SH-SY5Y (cell line): ENCODE data around the gene GBGT1.

Source experiments
- GATA2 ChIP-seq: IDR thresholded peaks from 2 replicates; pipeline ENCODE4 v1.6.1; 2011; ENCODE audit warnings: mild to moderate bottlenecking, low read depth, low read length
- GATA3 ChIP-seq: IDR thresholded peaks from 2 replicates; pipeline ENCODE4 v1.6.1; 2011; ENCODE audit warnings: low read depth, mild to moderate bottlenecking, low read length, moderate library complexity

The GBGT1 gene

DNA sequence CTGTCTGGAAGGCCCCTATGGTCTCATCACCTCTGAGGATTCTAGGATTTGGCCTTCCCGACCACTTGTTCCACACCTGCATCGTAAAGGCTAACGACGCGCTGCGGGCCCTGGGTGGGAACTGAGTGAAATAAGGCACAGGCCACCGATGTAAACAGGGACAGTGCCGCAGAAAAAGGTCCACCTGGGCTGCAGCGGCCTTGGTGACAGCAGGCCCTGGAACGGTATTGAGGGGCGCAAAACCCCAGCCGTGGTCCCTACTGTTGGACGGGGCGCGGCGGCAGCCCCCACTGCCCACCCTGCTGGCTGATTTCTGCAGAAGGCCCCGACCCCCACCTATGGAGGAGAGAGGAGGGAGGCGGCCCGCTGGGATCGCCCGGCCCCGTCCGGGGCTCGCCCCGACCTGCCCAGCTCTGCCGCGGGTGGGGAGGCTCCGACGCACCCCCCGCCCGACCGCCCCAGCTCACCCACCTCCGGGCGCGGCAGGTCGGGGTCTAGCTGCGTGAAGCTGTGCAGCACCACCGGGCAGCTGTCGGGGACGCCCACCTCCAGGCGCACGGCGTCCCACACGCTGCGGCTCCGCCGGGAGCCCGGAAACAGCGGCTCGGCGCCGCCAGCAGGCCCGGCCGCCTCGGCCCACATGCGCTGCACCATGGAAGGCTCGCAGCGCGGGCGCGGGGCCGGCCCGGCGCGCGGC, 43.1 kb downstream of the GBGT1 start:
- TF ChIP-seq GATA3 (no peak), GATA2 (no peak)

DNA sequence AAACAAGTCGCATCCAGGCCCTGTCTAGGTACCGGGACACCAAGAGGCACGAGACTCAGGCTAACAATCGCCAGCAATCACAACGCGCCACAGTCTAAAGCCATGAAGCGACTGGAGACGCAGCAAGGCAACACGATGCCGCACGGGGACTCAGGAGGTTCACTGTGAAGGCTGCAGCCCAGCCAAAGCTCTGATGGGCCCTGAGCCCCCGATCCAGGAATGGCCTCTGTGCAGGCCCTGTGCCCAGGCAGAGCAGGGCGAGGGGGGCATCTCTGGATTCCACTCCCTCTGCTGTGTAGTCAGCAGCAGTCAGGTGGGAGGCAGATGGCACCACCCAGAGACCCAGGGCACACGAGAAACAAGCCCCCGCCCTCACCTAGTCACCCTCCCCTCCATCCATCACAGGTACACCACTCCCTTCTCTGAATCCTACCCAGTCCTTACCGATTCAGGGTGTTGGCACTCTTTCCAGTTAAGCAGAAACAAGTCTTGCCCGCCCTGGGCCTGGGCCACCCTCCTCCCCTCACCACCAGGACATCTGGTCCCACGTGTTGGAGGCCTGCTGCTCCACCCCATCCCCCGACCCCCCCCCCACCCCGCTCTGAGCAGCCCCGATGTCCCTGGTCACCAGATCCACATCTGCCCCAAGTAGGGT, 43.7 kb downstream of the GBGT1 start:
- TF ChIP-seq GATA3 = no peak
- no peak for TF ChIP-seq GATA2

DNA sequence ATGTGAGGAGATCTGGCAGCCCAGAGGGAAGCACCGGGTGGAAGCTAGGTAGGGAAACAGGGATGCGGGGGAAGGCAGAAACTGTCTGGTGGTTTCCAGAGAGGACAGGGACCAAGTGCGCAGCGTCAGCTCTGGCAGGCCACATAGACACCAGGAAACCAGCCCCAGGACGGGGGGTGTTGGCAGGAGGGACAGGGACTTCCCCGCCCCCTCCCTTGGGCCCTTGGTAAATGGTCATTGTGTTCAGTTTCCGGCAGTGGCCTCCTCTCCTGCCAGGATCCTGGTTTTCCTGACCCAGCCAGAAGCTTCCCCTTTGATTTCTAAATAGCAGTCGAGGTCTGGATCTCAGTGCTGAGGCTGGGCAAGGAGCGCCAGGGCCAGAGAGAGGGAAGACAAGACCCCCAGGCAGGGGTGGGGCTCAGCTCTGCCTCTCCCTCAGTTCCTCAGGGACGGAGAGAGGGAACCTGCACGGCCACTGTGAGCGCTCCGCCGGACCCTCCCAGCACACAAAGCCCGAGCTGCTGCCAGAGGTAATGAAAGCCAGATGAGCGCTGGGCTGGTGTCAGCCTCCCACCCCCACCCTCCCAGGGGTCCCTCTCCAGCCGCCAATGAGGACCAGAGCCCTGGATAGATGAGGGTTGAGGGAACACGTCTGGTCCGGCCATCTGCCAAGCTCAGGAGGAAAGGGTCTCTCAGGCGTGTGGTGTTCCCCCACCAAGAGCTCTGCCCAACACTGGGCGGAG, 44.4 kb downstream of the GBGT1 start:
- TF ChIP-seq GATA3 (no peak), GATA2 (peak; percentile 35; the same call in 1 of the 2 replicates)

DNA sequence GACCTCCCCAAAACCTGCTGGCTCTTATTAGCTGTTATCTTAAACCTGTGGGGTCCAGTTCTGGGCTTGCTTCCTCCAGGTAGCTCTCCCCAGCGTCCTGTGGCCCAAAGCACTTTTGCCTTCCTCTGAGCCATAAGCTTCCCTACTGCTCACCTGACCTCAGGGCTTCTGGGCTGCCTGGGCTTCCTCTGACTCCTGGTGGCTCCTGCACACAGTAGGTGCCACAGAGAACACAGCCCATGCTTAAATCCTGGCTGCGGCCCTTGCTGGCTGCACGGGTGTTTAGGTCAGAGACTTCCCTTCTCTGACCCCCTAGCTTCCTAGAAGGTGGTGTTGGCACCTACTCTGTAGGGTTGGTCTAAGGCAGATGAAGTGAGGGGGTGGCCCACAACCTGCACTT, 45.1 kb downstream of the GBGT1 start:
- no peak for TF ChIP-seq GATA3

DNA sequence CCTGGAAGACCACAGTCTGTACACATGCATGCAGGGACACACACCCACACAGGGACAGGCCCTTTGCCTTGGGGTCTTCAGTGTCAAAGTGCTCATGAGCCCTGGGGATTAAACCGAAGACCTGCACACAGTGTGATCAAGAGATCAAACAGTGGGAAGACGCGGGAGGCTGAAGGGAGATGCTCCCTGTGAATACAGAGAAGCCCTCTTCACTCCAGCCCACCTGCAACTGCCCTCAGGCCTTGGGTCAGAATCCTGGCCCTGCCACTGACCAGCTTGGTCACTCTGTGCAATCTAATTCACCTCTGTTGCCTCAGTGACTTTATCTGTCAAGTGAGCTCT, 45.6 kb downstream of the GBGT1 start:
- no peak for TF ChIP-seq GATA3

DNA sequence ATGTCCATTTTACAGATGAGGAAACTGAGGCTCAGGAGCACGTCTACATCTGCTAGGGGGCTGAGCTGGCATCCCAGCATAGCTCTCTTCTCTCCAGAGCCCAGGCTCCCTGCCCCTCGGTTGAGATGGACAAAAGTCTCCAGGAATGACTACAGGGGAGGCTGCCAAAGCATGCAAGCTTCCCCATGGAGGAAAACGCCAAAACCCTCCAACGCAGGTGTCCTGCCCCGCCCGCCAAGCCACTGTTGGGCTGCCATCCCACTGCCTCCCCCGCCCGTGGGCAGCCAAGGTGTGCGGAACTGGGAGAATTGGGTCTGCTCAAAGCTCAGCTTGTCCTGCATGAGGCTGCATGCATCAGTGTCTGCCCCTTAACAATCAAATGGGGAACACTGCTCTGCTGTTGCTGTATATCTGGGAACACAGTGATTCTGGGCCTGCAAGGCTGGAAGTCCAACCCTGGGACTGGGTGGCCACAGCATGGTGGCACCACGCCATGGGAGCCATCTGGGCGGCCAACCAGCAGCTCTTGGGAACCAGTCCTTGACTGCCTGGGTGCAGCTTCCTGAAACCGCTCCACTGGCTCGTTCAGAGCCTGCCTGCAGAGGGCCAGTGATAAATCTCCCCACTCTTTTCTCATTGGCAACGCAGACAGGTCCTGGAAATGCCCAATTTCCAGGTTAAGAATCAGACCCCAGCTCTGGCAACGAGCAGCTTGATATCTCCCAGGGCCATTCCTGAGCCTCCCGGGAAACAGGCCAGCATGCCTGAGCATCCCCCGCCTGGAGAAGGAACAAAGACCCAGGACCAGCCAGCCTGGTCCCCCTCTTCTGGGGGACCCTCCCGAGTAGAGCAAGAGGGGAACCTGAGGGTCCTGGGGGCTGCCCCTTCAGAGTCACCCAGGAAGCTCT, 46.2 kb downstream of the GBGT1 start:
- no peak for TF ChIP-seq GATA2
- no peak for TF ChIP-seq GATA3

DNA sequence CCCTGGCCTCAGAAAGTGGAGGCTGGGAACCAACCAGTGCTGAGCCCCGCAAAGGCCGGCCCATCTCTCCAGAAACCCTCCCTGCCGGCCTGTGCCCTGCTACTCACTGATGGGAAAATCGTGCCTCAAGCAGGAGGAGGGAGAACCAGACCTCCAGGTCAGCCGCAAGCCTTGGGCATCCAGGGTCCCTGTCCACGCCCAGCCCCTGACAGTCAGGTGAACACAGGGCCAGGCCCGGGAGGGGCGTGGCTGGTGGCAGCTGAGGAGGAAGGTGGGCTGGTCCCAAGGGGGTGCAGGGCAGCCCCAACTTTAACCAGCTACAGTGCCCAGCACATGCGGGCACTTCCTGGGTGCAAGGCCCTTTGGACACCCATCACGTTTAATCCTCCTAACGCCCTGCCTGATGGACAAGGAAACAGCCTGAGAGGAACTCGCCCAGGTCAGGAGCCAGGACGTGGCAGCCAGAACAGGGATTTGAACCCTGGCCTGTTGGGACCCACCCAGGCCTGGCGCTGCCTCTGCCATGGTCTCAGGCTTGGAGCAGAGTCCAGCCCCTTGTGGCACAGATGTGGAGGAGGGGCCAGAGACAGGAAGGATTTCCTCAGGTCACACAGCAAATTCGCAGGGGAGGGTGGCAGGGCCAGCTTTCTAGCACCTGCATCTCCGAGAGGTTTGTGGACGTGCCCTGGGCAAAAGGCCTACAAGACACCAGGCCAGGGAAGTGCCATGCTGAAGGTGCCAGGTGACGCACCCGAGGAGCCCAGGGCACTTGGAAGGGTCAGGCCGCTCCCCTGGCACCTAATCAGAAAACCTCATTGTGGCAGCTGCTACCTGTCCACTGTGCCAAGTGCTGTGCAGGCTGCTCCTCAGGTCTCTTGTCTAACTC, 47.1 kb downstream of the GBGT1 start:
- TF ChIP-seq GATA3 (no peak), GATA2 (no peak)

DNA sequence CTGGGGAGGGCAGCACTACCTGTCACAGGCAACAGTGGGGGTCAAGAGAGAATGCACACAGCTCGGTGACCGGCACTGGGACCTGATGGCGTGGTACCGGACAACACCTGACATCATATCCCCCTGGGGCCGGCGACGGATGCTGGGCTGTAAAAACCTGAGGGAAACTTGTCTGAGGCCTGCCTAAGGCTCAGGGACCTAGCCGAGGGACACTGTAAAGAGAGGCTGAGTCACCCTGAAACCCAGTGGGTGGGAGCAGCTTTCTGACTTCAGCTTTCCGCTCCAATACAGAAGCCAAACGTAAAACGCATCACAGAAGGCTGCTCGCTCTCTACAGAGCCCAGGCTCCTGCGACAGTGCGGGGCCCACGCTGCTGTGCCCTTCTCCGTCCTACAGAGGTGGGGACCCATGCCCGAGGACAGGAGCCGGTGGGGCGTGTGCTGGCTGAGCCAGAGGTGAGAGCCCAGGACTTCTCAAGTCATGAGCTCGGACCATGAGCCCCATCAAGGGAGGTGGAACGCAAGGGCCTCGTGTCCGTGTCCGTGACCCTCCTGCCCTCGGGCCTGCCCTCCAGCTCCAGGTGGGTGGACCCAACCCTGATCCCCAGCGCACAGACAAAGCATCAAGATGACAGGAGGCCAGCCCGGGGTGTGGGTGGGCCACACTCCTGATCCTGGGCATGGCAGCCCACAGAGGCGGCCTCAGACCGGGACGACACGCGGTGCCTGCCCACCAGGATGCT, 47.9 kb downstream of the GBGT1 start:
- TF ChIP-seq GATA3 (no peak), GATA2 (no peak)

DNA sequence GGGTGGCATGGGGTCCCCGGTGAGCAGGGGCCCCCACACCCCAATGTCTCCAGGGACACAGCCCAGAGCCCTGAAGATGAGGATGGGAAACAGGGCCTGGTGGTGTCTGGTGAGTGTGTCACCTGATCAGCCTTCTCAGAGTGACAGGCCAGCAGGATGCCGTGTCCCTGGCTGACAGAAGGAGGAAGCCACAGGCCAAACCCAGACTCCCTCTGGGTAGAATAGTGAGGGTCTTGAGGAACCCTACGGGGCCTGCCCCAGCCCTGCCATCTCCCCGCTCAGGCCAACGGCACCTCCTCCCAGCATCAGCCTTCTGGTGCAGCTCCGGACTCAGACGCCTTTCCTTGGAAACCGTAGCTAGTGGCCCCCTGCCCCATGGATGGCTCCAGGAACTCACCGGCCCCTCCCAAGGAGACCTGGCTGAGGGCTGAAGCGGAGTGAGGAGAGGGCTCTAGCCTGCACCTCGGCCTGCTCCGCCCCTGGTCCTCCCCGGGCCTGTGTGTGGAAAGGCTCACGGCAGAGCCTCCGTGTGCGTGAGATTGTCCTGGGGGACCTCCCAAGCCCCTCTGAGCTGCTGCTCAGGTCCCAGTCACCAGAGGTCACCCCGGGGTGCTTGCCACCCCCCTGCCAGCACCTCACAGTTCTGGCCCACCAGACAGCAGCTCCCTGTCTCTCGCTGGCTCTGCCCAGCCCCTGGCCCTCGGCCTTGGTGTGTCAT, 48.7 kb downstream of the GBGT1 start:
- TF ChIP-seq GATA3 = no peak
- no peak for TF ChIP-seq GATA2

DNA sequence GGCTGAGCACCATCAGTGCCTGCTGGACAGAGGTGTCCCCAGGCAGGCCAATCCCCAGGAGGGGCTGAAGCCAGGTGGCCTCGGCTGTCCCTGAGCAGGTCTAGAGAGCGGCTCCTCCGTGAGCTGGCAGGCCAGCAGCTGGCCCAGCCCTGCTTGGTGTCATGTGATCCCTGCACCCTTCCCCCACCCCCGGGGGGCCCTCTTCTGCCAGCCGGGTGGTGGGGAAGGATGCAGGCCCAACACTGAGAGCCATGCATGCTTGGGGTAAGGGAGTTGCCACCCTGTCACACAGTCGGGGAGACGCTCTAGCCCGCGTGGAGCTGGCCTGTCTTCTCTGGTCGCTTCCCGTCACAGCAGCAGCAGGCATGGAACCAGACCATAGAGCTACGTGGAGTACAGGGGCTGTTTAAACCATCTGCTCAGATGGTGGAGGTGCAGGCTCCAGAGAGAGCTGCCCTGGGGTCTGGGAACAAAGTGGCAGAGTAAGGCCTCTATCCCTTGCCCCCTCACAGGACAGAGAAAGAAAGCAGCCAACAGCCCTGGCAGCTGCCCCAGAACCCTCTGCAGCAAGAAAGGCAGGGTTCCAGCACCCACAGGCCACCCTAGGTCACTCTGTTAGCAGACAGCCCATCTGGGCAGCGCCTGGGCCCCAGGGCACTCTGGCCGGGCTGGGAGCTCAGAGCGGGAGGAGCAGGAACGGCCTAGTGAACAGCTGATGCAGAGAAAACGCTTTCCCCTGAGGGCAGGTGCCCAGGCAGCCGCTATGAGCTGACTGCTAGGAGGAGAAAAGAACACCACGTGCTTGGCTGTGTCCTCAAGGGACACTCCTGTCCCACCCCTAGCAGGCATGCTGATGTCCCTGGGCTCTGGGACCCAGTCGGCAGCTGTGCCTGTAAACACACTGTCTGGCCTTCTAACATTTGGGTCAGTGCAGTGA, 49.5 kb downstream of the GBGT1 start:
- TF ChIP-seq GATA2 (no peak), GATA3 (no peak)

DNA sequence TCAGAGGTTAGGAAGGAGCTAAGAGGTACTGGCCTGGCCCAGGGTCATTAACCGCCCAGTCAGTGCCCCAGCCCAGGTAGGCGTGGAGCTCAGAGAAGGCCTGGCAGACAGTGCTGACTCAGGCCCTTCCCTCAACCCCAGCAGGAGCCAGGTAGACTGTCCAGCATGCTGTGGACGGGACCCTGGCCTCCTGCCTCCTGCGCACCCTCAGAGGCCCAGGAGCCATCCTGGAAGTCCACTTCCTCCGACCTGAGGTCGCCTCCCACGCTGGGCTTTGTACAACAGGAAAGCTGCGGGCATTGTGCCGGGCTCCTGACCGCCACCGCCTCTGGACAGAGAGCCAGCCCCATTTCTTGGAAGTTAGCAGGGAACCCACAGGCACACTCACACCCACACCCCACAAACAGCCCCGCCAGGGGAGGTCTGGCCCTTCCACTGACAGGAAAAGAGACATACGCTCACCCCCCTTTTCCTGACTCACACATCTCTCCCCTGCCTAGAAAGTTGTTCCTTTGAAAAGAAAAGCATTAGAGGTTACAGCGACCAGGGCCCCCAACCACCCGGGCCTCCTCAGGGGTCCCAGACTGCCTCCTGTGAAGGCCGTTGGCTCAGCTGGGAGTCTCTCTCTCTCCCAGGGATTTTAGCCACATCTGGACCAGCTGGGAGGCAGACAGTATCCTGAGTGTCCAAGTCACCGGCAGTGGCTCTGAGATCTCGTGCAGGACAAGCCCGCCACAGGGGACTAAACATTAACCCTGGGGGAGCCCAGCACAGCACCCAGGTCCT, 50.4 kb downstream of the GBGT1 start:
- TF ChIP-seq GATA2 (no peak), GATA3 (no peak)
